Type B pancreatic cell (in vitro differentiated cells): Measurements from ENCODE around the gene TFDP2. TPM values are rescaled to one million over a fixed set of nuclear protein-coding genes. Genes with fewer than 3 reads are reported as not detected.

Experiments
- DNase-seq: peaks from one replicate; pipeline ENCODE4 v3.0.0; 2021; ENCODE audit warnings: mixed read lengths; ENCODE audit not compliant: unreplicated experiment; ENCODE audit errors: extremely low spot score
- H3K27ac Mint-ChIP-seq: 2 replicates; pipeline ENCODE4 v1.8.0; 2021; ENCODE audit warnings: mild to moderate bottlenecking, mixed read lengths
- H3K27me3 Mint-ChIP-seq: 2 replicates; pipeline ENCODE4 v1.8.0; 2021; ENCODE audit warnings: mixed read lengths
- H3K36me3 Mint-ChIP-seq: 2 replicates; pipeline ENCODE4 v1.8.0; 2021; ENCODE audit warnings: mixed read lengths
- H3K4me1 Mint-ChIP-seq: one replicate; pipeline ENCODE4 v1.8.0; 2021; ENCODE audit warnings: mixed read lengths; ENCODE audit not compliant: unreplicated experiment
- H3K4me3 Mint-ChIP-seq: 2 replicates; pipeline ENCODE4 v1.8.0; 2021; ENCODE audit warnings: mild to moderate bottlenecking, mixed read lengths
- H3K9me3 Mint-ChIP-seq: 2 replicates; pipeline ENCODE4 v1.8.0; 2021; ENCODE audit warnings: mixed read lengths
- total RNA-seq: library from RNA; stranded (reverse); gene quantifications from 2 replicates; pipeline ENCODE4 v1.2.1, GENCODE V29; 2021; ENCODE audit warnings: low replicate concordance
- TF ChIP-seq, protein P1 (sequence below): fragments of 200-600 bp; sonication (generic); conservative IDR thresholded peaks from 2 replicates; pipeline ENCODE4 v1.5.0; 2021; ENCODE audit warnings: antibody characterized with exemption, mild to moderate bottlenecking

Gene TFDP2
- total RNA-seq, 1 donor from 2014 or later = 80.9 TPM

DNA sequence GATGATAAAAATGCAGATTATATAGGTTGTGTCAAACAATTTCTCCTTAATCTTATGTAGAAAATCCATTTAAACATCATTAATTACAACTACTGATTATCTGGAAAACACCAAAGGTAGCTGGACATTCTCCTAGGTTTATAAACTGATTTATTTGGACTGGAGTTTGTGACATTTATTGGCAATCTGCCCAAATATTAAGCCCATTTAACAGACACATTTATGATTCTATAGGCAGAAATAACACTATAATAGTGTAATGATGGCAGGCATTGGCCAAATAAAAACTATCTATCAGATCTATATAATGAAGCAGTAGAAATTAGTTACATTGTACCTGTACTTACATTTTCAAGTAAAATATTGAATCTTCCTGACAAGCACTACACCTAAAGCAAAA, 117.8 kb downstream of the TFDP2 start:
- Mint-ChIP-seq H3K4me1 (peaks cover 11% of the 10 kb centered on the region), H3K4me3 (no peak overlapping the region), H3K9me3 (no peaks in the 10 kb centered on the region), H3K27me3 (no peaks in the 10 kb centered on the region), H3K27ac (no peak overlapping the region), H3K36me3 (peaks cover 3% of the 10 kb centered on the region)
- DNase-seq = no peak
- TF ChIP-seq, protein P1, sequence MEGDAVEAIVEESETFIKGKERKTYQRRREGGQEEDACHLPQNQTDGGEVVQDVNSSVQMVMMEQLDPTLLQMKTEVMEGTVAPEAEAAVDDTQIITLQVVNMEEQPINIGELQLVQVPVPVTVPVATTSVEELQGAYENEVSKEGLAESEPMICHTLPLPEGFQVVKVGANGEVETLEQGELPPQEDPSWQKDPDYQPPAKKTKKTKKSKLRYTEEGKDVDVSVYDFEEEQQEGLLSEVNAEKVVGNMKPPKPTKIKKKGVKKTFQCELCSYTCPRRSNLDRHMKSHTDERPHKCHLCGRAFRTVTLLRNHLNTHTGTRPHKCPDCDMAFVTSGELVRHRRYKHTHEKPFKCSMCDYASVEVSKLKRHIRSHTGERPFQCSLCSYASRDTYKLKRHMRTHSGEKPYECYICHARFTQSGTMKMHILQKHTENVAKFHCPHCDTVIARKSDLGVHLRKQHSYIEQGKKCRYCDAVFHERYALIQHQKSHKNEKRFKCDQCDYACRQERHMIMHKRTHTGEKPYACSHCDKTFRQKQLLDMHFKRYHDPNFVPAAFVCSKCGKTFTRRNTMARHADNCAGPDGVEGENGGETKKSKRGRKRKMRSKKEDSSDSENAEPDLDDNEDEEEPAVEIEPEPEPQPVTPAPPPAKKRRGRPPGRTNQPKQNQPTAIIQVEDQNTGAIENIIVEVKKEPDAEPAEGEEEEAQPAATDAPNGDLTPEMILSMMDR = no peak

DNA sequence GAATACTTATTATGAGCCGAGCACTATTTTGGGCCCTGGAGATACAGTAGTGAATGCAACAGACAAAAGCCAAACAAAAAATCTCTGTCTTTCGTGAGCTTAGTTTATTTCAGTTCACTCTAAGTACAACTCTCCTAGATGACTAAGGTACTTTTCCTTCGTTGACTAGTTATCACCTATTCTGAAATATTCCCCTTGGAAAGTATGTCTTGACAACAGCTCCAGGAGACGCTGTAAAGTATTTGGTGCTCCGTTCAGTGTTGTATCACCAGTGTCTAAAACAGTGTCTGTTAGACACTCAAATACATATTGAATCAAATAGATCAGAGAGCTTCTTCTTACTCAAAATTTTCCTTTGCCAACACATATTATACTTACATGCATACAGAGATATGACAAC, 119.6 kb downstream of the TFDP2 start:
- Mint-ChIP-seq H3K27me3 (no peaks in the 10 kb centered on the region), H3K36me3 (peaks cover 5% of the 10 kb centered on the region), H3K4me3 (no peak overlapping the region), H3K4me1 (peaks cover 14% of the 10 kb centered on the region), H3K9me3 (no peaks in the 10 kb centered on the region), H3K27ac (no peak overlapping the region)
- DNase-seq = no peak
- TF ChIP-seq, protein P1 = no peak

DNA sequence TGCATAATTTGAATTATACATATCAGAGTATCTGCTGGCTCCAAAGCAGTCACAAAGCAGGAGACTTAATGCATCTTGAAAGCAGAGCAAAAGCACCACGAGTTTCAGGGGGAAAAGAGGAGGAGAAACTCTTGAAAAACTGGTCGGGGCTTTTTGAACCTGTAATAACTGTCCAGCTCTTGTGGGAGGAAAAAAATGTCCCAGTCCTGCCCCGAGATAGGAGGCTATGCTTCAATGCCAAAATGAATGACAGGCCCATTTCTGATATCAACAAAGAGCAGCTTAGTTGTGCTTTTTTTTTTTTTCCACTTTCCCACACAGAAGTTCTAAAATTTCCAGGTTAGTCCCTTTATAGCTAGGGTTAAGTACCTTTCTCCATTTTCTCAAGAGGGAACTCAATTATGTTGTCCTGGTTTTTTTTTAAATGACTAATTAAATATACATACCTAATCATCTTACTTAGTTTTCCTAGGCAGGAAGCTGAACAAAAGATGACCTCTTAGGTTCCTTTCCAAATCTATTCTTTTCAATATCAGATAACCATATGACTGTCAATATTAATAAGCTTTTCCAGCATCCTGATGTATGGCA, 120.2 kb downstream of the TFDP2 start:
- H3K27ac Mint-ChIP-seq = no peak overlapping the region
- H3K4me3 Mint-ChIP-seq = peak overlapping the region; percentile 33
- H3K4me1 Mint-ChIP-seq = peaks cover 14% of the 10 kb centered on the region
- peaks cover 6% of the 10 kb centered on the region for H3K36me3 Mint-ChIP-seq
- TF ChIP-seq, protein P1 = no peak
- DNase-seq = no peak
- H3K9me3 Mint-ChIP-seq = no peaks in the 10 kb centered on the region
- H3K27me3 Mint-ChIP-seq = no peaks in the 10 kb centered on the region

DNA sequence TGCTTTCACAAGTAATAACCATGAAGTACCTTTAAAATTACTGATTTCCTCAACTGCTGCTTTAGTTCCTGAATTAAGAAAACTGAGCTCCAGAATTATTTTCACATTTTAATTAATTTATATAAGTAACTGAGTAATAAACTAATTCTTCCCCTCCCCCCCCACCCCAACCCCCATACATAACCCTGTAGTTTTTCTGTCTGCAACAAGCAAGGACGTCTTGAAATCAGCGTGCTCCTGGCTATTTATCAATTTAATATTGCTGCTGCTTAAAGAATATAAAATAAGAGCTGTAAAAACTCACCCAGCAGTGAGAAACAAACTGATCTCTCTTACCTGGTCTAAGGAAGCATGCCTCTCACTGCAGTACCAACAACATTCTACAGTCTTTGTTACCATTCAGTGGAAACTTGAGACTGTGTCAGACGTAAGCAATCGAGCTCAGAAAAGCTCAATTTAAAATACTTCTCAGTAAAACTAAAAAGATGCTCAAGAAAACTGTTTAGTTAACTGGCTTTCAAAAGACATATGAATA, 121.0 kb downstream of the TFDP2 start:
- Mint-ChIP-seq H3K27ac (peak overlapping the region; percentile 88), H3K27me3 (no peaks in the 10 kb centered on the region), H3K9me3 (no peaks in the 10 kb centered on the region), H3K36me3 (peaks cover 9% of the 10 kb centered on the region), H3K4me3 (peak overlapping the region; percentile 94), H3K4me1 (peaks cover 14% of the 10 kb centered on the region)
- TF ChIP-seq, protein P1 = peak; percentile 47
- DNase-seq = no peak

DNA sequence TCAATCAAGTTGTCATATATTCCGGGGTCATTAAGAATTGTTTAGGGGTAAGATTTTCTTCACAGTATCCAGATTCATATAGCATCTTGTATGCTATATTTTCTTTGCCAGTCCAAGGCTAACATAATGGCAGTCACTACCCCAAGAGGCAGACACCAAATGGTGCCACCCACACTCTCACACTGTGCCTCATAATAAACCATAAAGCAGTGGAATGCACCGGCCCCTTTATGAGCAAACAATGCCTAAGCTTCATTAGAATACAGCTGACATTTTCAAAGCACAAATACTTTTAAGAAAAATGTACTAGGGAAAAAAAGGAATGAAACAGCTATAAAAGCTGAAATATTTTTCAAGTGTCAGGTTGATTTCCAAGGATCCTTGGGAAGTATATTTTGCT, 121.6 kb downstream of the TFDP2 start:
- peak overlapping the region; percentile 94 for H3K4me3 Mint-ChIP-seq
- peak overlapping the region; percentile 87 for H3K27ac Mint-ChIP-seq
- H3K27me3 Mint-ChIP-seq = no peaks in the 10 kb centered on the region
- no peak for DNase-seq
- TF ChIP-seq, protein P1 = no peak
- no peaks in the 10 kb centered on the region for H3K9me3 Mint-ChIP-seq
- H3K4me1 Mint-ChIP-seq = peaks cover 14% of the 10 kb centered on the region
- H3K36me3 Mint-ChIP-seq = peaks cover 9% of the 10 kb centered on the region
